DOHH2 (cell line): ENCODE measurements around the gene PRSS48.
"Not testable (repeated sequence)": the region's sequence is repeated elsewhere in the genome, so short reads cannot be mapped to it uniquely, and the experiment has no call there.

Source experiments
- H3F3A ChIP-seq: fragments of 200-600 bp; sonication (generic), shearing (Covaris generic); 2 replicates; pipeline ENCODE4 v1.6.0; 2016; ENCODE audit warnings: antibody characterized with exemption, mild to moderate bottlenecking; ENCODE audit not compliant: control insufficient read depth, insufficient read depth
- H3K27ac ChIP-seq: fragments of 200-600 bp; sonication (generic); 2 replicates; pipeline ENCODE4 v1.5.1; 2014; ENCODE audit warnings: low read depth, mild to moderate bottlenecking, low read length, moderate library complexity
- H3K27me3 ChIP-seq: fragments of 200-600 bp; sonication (generic); 2 replicates; pipeline ENCODE4 v1.6.1; 2014; ENCODE audit warnings: mild to moderate bottlenecking, low read length, mixed read lengths; ENCODE audit not compliant: control insufficient read depth
- H3K36me3 ChIP-seq: fragments of 200-600 bp; sonication (generic); 2 replicates; pipeline ENCODE4 v1.6.1; 2014; ENCODE audit warnings: mild to moderate bottlenecking, low read length, moderate library complexity, mixed read lengths; ENCODE audit not compliant: control insufficient read depth
- H3K4me1 ChIP-seq: fragments of 200-600 bp; sonication (generic); 2 replicates; pipeline ENCODE4 v1.6.1; 2014; ENCODE audit warnings: mild to moderate bottlenecking, low read length, mixed read lengths; ENCODE audit not compliant: control insufficient read depth
- H3K4me2 ChIP-seq: fragments of 200-600 bp; sonication (generic); 2 replicates; pipeline ENCODE4 v1.6.0; 2014; ENCODE audit warnings: mild to moderate bottlenecking, low read length, moderate library complexity
- H3K4me3 ChIP-seq: fragments of 200-600 bp; sonication (generic); 2 replicates; pipeline ENCODE4 v1.5.1; 2014; ENCODE audit warnings: mild to moderate bottlenecking, low read length, mixed read lengths
- H3K79me2 ChIP-seq: fragments of 200-600 bp; sonication (generic); 2 replicates; pipeline ENCODE4 v1.6.1; 2014; ENCODE audit warnings: mild to moderate bottlenecking, low read length, mixed read lengths; ENCODE audit not compliant: control insufficient read depth
- H3K9me2 ChIP-seq: fragments of 200-600 bp; sonication (generic); replicated peaks from 2 replicates; pipeline ENCODE4 v1.6.1; 2014; ENCODE audit warnings: mild to moderate bottlenecking, low read length, mixed read lengths; ENCODE audit not compliant: control insufficient read depth
- H3K9me3 ChIP-seq: fragments of 200-600 bp; sonication (generic); 2 replicates; pipeline ENCODE4 v1.6.1; 2014; ENCODE audit warnings: antibody characterized with exemption, low read length, mixed read lengths; ENCODE audit not compliant: control insufficient read depth, insufficient read depth
- H4K20me1 ChIP-seq: fragments of 200-600 bp; sonication (generic); 2 replicates; pipeline ENCODE4 v1.6.0; 2014; ENCODE audit warnings: low read depth, mild to moderate bottlenecking, antibody characterized with exemption, low read length, moderate library complexity; ENCODE audit not compliant: control insufficient read depth, insufficient read depth
- EZH2phosphoT487 ChIP-seq: fragments of 200-600 bp; sonication (generic); IDR thresholded peaks from 2 replicates; pipeline ENCODE4 v1.6.1; 2017; ENCODE audit warnings: borderline replicate concordance, mild to moderate bottlenecking, antibody characterized with exemption, low read length, moderate library complexity, mixed read lengths
- TF ChIP-seq, protein P1 (sequence below): fragments of 200-600 bp; sonication (generic); IDR thresholded peaks from one replicate; pipeline ENCODE4 v1.5.1; 2014; ENCODE audit warnings: antibody characterized with exemption, mild to moderate bottlenecking, low read depth, low read length; ENCODE audit not compliant: poor library complexity, severe bottlenecking

PRSS48 gene

DNA sequence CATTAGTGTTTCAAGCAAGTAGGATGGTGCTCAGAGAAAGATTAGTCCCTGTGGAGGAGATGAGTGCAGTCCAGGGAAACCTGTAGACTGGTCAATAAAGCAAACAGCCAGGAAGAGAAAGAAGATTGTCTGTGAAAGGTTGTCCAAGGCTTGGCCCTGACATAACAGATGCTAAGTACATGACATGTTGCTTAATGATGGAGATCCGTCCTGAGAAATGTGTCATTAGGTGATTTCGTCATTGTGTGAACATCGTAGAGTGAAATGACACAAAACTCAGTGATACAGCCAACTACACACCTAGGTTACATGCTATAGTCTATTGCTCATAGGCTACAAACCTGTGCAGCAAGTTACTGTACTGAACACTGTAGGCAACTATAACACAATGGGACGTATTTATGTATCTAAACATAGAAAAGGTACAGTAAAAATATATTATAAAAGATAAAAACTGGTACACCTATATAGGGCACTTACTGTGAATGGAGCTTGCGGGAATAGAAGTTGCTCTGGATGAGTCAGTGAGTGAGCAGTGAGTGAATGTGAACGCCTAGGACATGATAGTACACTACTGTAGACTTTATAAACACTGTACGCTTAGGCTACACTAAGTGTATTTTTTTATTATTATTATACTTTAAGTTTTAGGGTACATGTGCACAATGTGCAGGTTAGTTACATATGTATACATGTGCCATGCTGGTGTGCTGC, 9.0 kb upstream of the PRSS48 start:
- Histone ChIP-seq H3K9me2 (no peaks in the 10 kb centered on the region), H3K27ac (no peak overlapping the region), H3F3A (no peaks in the 10 kb centered on the region), H3K4me3 (no peak overlapping the region), H3K4me2 (no peak overlapping the region), H3K36me3 (no peaks in the 10 kb centered on the region), H3K27me3 (no peaks in the 10 kb centered on the region; the same call in 1 of the 2 replicates), H4K20me1 (no peaks in the 10 kb centered on the region), H3K79me2 (no peaks in the 10 kb centered on the region), H3K4me1 (no peaks in the 10 kb centered on the region), H3K9me3 (no peaks in the 10 kb centered on the region)
- TF ChIP-seq, protein P1, sequence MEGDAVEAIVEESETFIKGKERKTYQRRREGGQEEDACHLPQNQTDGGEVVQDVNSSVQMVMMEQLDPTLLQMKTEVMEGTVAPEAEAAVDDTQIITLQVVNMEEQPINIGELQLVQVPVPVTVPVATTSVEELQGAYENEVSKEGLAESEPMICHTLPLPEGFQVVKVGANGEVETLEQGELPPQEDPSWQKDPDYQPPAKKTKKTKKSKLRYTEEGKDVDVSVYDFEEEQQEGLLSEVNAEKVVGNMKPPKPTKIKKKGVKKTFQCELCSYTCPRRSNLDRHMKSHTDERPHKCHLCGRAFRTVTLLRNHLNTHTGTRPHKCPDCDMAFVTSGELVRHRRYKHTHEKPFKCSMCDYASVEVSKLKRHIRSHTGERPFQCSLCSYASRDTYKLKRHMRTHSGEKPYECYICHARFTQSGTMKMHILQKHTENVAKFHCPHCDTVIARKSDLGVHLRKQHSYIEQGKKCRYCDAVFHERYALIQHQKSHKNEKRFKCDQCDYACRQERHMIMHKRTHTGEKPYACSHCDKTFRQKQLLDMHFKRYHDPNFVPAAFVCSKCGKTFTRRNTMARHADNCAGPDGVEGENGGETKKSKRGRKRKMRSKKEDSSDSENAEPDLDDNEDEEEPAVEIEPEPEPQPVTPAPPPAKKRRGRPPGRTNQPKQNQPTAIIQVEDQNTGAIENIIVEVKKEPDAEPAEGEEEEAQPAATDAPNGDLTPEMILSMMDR, result no peak
- TF ChIP-seq EZH2phosphoT487, result no peak

DNA sequence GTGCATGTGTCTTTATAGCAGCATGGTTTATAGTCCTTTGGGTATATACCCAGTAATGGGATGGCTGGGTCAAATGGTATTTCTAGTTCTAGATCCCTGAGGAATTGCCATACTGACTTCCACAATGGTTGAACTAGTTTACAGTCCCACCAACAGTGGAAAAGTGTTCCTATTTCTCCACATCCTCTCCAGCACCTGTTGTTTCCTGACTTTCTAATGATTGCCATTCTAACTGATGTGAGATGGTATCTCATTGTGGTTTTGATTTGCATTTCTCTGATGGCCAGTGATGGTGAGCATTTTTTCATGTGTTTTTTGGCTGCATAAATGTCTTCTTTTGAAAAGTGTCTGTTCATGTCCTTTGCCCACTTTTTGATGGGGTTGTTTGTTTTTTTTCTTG, 8.1 kb upstream of the PRSS48 start:
- H3K9me3 ChIP-seq, H3K4me3 ChIP-seq, H3K4me1 ChIP-seq, H3K27ac ChIP-seq, H3K79me2 ChIP-seq, H4K20me1 ChIP-seq, H3F3A ChIP-seq, H3K4me2 ChIP-seq, H3K36me3 ChIP-seq, H3K9me2 ChIP-seq, H3K27me3 ChIP-seq: not testable (repeated sequence)

DNA sequence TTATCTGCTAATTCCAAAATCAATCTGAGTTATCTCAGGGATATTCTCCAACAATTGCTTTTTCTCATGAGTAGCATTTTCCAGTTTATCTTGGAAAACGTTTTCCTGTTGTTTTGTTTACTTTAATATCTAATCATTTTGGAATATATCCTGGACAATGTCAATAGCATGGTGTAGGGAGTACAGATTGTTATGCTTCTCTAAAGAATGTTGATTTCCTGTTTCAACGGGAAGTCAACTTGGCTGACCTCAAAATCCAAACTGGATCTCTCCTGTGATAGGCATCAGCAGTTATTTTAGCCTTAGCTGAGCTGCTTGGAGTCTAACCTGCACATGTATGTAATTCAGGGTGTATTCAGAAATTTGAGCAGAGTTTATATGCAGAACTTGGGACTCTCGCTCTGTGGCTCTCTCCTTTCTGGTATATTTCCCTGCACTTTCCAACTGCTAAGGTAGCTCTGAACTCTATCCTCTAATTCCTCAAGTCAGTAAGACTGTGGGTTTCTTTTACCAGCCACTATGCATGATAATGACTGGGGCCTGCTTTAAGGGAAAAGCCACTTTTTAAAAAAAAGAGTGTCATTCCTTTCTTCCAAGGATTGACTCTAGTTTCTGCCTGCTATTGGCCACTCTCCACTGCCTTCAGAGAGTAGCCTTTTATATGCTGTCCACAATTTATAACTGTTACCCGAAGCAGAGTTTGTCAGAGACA, 7.7 kb downstream of the PRSS48 start:
- no peak overlapping the region for H3K27ac ChIP-seq
- no peaks in the 10 kb centered on the region for H3K4me1 ChIP-seq
- no peak overlapping the region for H3K4me2 ChIP-seq
- H3K79me2 ChIP-seq, result no peaks in the 10 kb centered on the region
- no peak overlapping the region for H3K4me3 ChIP-seq
- H3K27me3 ChIP-seq, result no peaks in the 10 kb centered on the region
- no peaks in the 10 kb centered on the region for H3K9me2 ChIP-seq
- H3F3A ChIP-seq, result no peaks in the 10 kb centered on the region
- no peak for TF ChIP-seq EZH2phosphoT487
- TF ChIP-seq, protein P1, result no peak
- no peaks in the 10 kb centered on the region for H3K36me3 ChIP-seq
- no peaks in the 10 kb centered on the region for H4K20me1 ChIP-seq
- H3K9me3 ChIP-seq, result no peaks in the 10 kb centered on the region

DNA sequence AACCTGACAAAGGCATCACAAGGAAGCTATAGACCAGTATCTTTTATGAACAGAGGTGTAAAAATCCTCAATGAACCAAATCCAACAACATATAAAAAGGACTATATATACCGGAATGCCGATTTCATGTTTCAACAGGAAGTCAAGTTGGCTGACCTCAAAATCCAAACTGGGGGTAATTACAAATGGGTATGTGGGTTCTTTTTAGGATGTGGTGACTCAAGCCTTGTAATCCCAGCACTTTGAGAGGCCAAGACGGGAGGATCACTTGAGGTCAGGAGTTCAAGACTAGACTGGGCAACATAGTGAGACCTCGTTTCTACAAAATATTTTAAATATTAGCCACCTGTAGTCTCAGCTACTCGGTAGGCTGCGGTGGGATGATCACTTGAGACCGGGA, 10.4 kb downstream of the PRSS48 start:
- no peak overlapping the region for H3K4me2 ChIP-seq
- no peaks in the 10 kb centered on the region for H3K79me2 ChIP-seq

More for the DNA sequence above, 10.4 kb downstream of the PRSS48 start:
- H4K20me1 ChIP-seq, result no peaks in the 10 kb centered on the region
- H3K27me3 ChIP-seq, result no peaks in the 10 kb centered on the region
- no peaks in the 10 kb centered on the region for H3K4me1 ChIP-seq
- no peak overlapping the region for H3K4me3 ChIP-seq
- H3K27ac ChIP-seq, result no peak overlapping the region
- no peaks in the 10 kb centered on the region for H3K9me3 ChIP-seq
- TF ChIP-seq, protein P1, result no peak
- TF ChIP-seq EZH2phosphoT487, result no peak
- no peaks in the 10 kb centered on the region for H3F3A ChIP-seq
- H3K9me2 ChIP-seq, result no peaks in the 10 kb centered on the region
- H3K36me3 ChIP-seq, result no peaks in the 10 kb centered on the region
